Posterior cingulate gyrus (tissue), 11 donors: Measurements from ENCODE around the gene HAUS5.

Experiments used
- DNase-seq, 10 donors: peaks; one replicate each; pipeline versions ENCODE4 v3.0.0 to v3.0.0-alpha.2; 2020 to 2021; ENCODE audit warnings: mixed read lengths in 3 of 10
- intact Hi-C: fragments of 100-400 bp; cut with DNase I; formaldehyde crosslinking; loops from one replicate; pipeline ENCODE4 v1.15.1; 2023

HAUS5 gene

GRCh38 chr19:35665157-35665556 is 52.6 kb downstream of the HAUS5 start:
- intact Hi-C loops, result no loop called here
- DNase-seq, result no peak

GRCh38 chr19:35665604-35666003 is 53.1 kb downstream of the HAUS5 start:
- no peak for DNase-seq
- intact Hi-C loops, result no loop called here

GRCh38 chr19:35666251-35666913 is 53.8 kb downstream of the HAUS5 start, which contains the start of gene UPK1A:
UPK1A (plus strand) TSS chr19:35666517; CDS start chr19:35666813, 296 bp downstream.
- intact Hi-C loops, result no loop called here
- DNase-seq, result no peak

GRCh38 chr19:35669566-35669965 is 57.0 kb downstream of the HAUS5 start:
- no peak for DNase-seq
- intact Hi-C loops, result no loop called here

- no peak for DNase-seq
- intact Hi-C loops, result no loop called here
These were observed 57.4 kb downstream of the HAUS5 start for GRCh38 chr19:35669974-35670373.

- no peak for DNase-seq
- intact Hi-C loops, result no loop called here
These were observed 58.2 kb downstream of the HAUS5 start for GRCh38 chr19:35670686-35671085.

GRCh38 chr19:35671818-35672217 is 59.3 kb downstream of the HAUS5 start:
- DNase-seq, result no peak
- intact Hi-C loops, result no loop called here

- intact Hi-C loops, result no loop called here
- no peak for DNase-seq
These were observed 60.7 kb downstream of the HAUS5 start for GRCh38 chr19:35673121-35673804.
